HepG2 (cell line): ENCODE measurements around the gene NPW. TPM values are rescaled to one million over a fixed set of nuclear protein-coding genes. Genes with fewer than 3 reads are reported as not detected.

Experiments used
- ARHGAP35 ChIP-seq: sonication (generic); formaldehyde crosslinking; IDR thresholded peaks from 2 replicates; pipeline ENCODE4 v1.9.0; 2022; ENCODE audit warnings: mild to moderate bottlenecking, inconsistent platforms, moderate library complexity, missing genetic modification reagents, borderline replicate concordance
- ATF4 ChIP-seq, 2 experiments: fragments of 450-650 bp in 1 of 2; sonication (generic) in 1 of 2; formaldehyde crosslinking; IDR thresholded peaks; 2 replicates each; pipeline versions ENCODE4 v1.5.0 to v1.8.0; 2020 to 2022; ENCODE audit warnings: mild to moderate bottlenecking in 1 of 2, missing genetic modification reagents in 1 of 2
- DDIT3 ChIP-seq: sonication (generic); formaldehyde crosslinking; IDR thresholded peaks from 2 replicates; pipeline ENCODE4 v1.4.0; 2020; ENCODE audit warnings: mild to moderate bottlenecking, missing genetic modification reagents
- LCORL ChIP-seq, 2 experiments: fragments of 450-650 bp in 1 of 2; sonication (generic) in 1 of 2; formaldehyde crosslinking in 1 of 2; IDR thresholded peaks; 2 replicates each; pipeline versions ENCODE4 v1.5.0 to v1.6.1; 2017 to 2020; ENCODE audit warnings: antibody characterized with exemption in 1 of 2, missing genetic modification reagents in 1 of 2
- MEF2D ChIP-seq: sonication (generic); formaldehyde crosslinking; IDR thresholded peaks from 2 replicates; pipeline ENCODE4 v1.5.1; 2020; ENCODE audit warnings: mild to moderate bottlenecking, missing genetic modification reagents
- NKX3-1 ChIP-seq: sonication (generic); formaldehyde crosslinking; IDR thresholded peaks from 2 replicates; pipeline ENCODE4 v1.5.0; 2020; ENCODE audit warnings: missing genetic modification reagents
- RBAK ChIP-seq: sonication (generic); formaldehyde crosslinking; IDR thresholded peaks from 2 replicates; pipeline ENCODE4 v1.5.1; 2020; ENCODE audit warnings: mild to moderate bottlenecking, missing genetic modification reagents
- ZNF407 ChIP-seq: sonication (generic); formaldehyde crosslinking; IDR thresholded peaks from one replicate; pipeline ENCODE4 v1.5.1; 2020; ENCODE audit warnings: mild to moderate bottlenecking, missing genetic modification reagents; ENCODE audit errors: not compliant biosample characterization
- polyA plus RNA-seq, 8 experiments: library from polyadenylated mRNA; depleted of rRNA in 3 of 8; stranded (reverse) in 7 of 8; unstranded in 1 of 8; fragments of >200 nt; fragmentation: Illumina TruSeq in 4 of 8; extraction: Trizol in 4 of 8; gene quantifications; 2 replicates each; pipeline versions ENCODE4 v1.2.1 to v1.2.3, GENCODE V29; 2011 to 2016; ENCODE audit warnings: low read depth in 4 of 8, missing spikeins in 1 of 8, mixed read lengths in 1 of 8; ENCODE audit not compliant: insufficient read depth in 1 of 8
- total RNA-seq, 5 experiments: library from RNA; depleted of rRNA; stranded (reverse); fragments of >200 nt; fragmentation: Illumina TruSeq; extraction: Trizol; gene quantifications; 2 replicates each; pipeline ENCODE4 v1.2.3, GENCODE V29; 2016; ENCODE audit warnings: low read depth in 1 of 5

Gene NPW
- total and polyA plus RNA-seq, 2 of the 13 experiments (the other 11 are each of a cell fraction or from before 2014, with no cell fraction given): 0.24 to 0.97 TPM

GRCh38 chr16:2053211-2053610, 33.6 kb downstream of the NPW start (continued):
- TF ChIP-seq ZNF407 (CRISPR knock-in tag) (no peak), ARHGAP35 (CRISPR knock-in tag) (no peak), ATF4 (CRISPR knock-in tag; IDR thresholded peaks at IDR 0.05) (no peak), LCORL (IDR thresholded peaks at IDR 0.05) (no peak), LCORL (CRISPR knock-in tag; IDR thresholded peaks at IDR 0.05) (no peak), MEF2D (CRISPR knock-in tag) (no peak), NKX3-1 (CRISPR knock-in tag) (no peak), RBAK (no peak), DDIT3 (no peak)
